GM12874 (cell line): ENCODE data around the gene ABCA7.

Experiments
- CTCF ChIP-seq: IDR thresholded peaks from 2 replicates; pipeline ENCODE4 v1.5.1; 2011; ENCODE audit warnings: low read depth, mild to moderate bottlenecking, control low read depth, low read length, moderate library complexity; ENCODE audit not compliant: insufficient read depth

Gene ABCA7

GRCh38 chr19:1016647-1017114, 23.2 kb upstream of the ABCA7 start:
- TF ChIP-seq CTCF, result no peak

GRCh38 chr19:1017115-1017905, 22.6 kb upstream of the ABCA7 start:
- TF ChIP-seq CTCF, result no peak

- TF ChIP-seq CTCF, result no peak
Observed at GRCh38 chr19:1017906-1018305, 22.0 kb upstream of the ABCA7 start.

GRCh38 chr19:1018393-1018792, 21.5 kb upstream of the ABCA7 start:
- no peak for TF ChIP-seq CTCF

GRCh38 chr19:1018932-1019615, 20.8 kb upstream of the ABCA7 start:
- TF ChIP-seq CTCF, result no peak

GRCh38 chr19:1019616-1019961, 20.3 kb upstream of the ABCA7 start:
- TF ChIP-seq CTCF, result no peak

- no peak for TF ChIP-seq CTCF
Observed at GRCh38 chr19:1019980-1020867, 19.7 kb upstream of the ABCA7 start.
